Epithelial cell of esophagus (primary cell): ENCODE data around the gene FBXL5.
A peak's percentile ranks its signal among the peaks of the same experiment; 100 is the strongest.

Source experiments
- DNase-seq: peaks from one replicate; pipeline ENCODE4 v3.0.0; 2010; ENCODE audit warnings: low read depth
- H3K4me3 ChIP-seq: 2 replicates; pipeline ENCODE4 v1.5.1; 2011; ENCODE audit warnings: mild to moderate bottlenecking, low read length, control low read depth
- CTCF ChIP-seq: IDR thresholded peaks from 2 replicates; pipeline ENCODE4 v1.5.1; 2011; ENCODE audit warnings: low read depth, mild to moderate bottlenecking, low read length, control low read depth, inconsistent platforms; ENCODE audit not compliant: insufficient read depth; ENCODE audit errors: missing control alignments

FBXL5 gene

DNA sequence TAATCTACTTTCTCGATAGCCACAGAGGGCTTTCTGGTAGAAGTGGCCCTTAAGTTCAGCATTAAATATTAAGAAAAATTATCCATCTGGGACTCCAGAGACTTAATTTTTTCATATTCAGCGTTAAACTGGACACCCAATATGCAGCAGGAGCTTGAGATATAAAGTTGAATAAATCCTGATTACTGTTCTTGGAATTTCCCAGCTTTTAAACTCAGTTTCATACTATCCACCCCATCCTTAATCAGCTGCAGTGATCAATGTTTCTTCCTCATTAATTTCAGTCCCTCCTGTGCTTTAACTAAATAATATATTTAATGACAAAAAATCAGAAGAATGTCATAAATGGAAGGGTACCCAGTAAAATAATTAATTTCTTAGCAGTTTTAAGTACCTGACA is 3.6 kb upstream of the FBXL5 start:
- no peak overlapping the region for H3K4me3 ChIP-seq
- TF ChIP-seq CTCF = no peak
- DNase-seq = no peak

DNA sequence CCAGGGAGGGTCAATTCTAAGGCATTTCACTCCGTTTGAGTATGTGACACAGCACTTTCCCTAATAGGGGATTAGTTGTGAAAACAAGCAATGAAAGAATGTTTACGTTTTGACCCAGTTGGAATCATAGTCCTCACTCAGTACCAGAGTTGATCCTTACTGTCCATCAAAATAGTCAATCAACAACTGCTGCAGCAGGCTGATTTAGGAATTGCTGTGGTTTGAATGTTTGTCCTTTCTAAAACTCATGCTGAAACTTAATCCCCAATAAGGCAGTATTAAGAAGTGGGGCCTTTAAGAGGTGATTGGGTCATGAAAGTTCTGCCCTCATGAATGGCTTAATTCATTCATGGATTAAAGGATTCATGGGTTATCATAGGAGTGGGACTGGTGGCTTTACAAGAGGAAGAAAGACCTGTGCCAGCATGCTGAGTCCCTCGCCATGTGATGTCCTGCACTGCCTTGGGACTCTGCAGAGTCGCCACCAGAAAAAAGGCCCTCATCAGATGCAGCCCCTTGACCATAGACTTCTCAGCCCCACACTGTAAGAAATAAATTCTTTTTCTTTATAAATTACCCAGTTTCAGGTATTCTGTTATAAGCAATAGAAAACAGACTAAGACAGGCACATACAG is 3.1 kb upstream of the FBXL5 start:
- H3K4me3 ChIP-seq = no peak overlapping the region
- no peak for DNase-seq
- TF ChIP-seq CTCF = no peak

DNA sequence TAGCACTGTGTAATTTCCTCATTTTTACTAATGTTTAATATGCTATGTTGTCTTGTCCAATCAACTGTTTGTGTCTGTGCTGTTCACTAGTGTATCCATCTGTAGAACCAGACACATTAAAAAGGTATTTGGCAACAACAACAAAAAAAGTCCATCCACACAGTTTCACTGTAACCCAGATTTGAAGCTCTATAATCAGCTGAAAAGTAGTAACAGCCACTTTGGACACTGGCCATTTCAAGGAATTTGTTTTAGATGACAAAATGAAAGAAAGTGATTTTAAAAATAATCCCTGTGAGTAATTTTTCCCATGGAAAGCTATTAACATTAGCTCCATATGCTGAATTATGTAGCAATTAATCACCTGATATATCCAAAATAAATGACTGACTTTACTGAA is 2.2 kb upstream of the FBXL5 start:
- no peak overlapping the region for H3K4me3 ChIP-seq
- TF ChIP-seq CTCF = no peak
- DNase-seq = no peak

DNA sequence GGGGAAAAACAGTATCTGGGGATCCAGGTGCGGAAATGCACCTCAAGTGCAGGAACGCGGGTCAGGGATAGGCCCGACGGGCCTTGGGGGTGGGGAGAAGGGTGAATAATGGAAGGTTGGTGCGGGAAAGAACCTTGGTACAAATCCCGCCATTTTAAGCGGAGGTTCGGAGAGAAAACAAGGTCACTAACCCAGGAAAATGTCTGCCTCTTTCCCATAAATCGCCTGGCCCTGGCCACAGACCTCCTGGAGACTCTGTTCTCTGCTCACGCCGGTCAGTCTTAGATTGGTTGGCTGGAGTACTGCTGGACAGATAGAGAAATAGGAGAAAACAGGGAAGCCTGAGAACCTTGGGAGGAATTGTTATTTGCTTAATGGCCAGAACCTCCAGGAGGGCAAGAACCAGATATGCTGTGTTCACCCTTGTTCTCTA is 897 bp upstream of the FBXL5 start:
- no peak for TF ChIP-seq CTCF
- peak overlapping the region; percentile 50 for H3K4me3 ChIP-seq
- DNase-seq = no peak

GRCh38 chr4:15654593-15655222 is 449 bp downstream of the FBXL5 start:
- TF ChIP-seq CTCF = no peak
- H3K4me3 ChIP-seq = peak overlapping the region; percentile 79
- DNase-seq = peak; percentile 38

DNA sequence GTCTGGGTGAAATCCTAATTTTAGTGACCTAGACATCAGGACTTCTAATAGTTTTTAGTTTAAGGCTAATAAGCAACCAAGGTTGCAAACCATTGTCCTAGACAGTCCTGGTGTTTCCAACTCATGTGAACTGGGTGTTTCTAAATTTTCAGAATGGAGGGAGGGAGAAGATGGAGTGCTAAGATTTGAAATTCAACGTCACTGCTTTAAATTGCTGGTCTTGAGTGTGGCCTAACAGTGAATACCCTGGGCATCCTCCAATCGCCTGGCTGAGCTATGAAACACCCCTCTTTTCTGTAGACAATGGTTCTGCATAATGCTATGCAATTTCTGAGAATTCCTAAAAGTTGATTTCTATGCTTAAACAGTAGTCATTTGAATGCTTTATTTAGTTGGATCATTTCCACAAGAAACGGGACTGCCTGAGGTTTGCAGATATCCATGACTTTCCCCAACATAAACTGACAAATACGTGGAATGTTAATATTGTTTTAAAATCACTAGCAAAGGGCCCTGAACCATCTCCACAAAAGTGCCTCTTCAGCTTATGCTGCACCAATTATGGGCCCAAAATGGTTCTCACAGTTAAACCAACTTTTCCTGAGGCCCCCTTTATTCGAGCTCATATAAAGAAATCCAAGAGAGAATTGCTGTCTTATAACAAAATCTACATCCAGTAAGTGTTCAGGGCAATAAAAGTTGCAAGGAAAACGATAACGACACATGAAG is 1.1 kb downstream of the FBXL5 start:
- DNase-seq = peak; percentile 46
- peak overlapping the region; percentile 79 for H3K4me3 ChIP-seq
- TF ChIP-seq CTCF = no peak

GRCh38 chr4:15653420-15653819 is 1.7 kb downstream of the FBXL5 start:
- DNase-seq = no peak
- H3K4me3 ChIP-seq = peak overlapping the region; percentile 79
- TF ChIP-seq CTCF = no peak
